T-helper 2 cell treated with Interferon-gamma antibody and Interleukin-4, amounts not matched to agents 100 ng/mL and 5 ng/mL, for 36 hours (primary cell): ENCODE results near the gene GYS2. TPM values are rescaled to one million over a fixed set of nuclear protein-coding genes. Genes with fewer than 3 reads are reported as not detected.
"Not testable (repeated sequence)": the region's sequence is repeated elsewhere in the genome, so short reads cannot be mapped to it uniquely, and the experiment has no call there.

ENCODE experiments used
- intact Hi-C: fragments of 100-400 bp; cut with micrococcal nuclease; formaldehyde crosslinking; loops from one replicate; pipeline ENCODE4 v1.15.1; 2023
- total RNA-seq: library from RNA; stranded (reverse); gene quantifications from 2 replicates; pipeline ENCODE4 v1.2.3, GENCODE V29; 2022

GYS2 gene
- total RNA-seq, 1 donor from 2014 or later = 0.23 TPM

DNA sequence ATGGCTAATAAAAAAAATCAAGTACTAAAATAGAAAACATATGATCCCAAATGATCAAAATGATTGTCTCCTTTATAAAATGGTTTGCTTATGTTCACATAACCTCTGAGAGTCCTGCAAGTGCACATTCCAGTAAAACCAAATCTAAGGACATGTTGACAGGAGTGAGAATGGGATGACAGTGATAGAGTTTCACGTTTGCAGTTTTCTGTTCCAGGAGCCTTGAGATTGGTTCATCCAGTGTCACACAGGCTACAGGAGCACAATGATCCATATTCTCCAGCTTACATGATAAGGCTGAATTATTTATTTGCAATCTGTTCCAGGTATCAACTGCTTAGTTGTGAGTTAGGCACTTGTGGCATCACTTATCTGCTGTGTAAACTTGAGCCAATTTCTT is 1.5 kb upstream of the GYS2 start:
- intact Hi-C loops = no loop called here

DNA sequence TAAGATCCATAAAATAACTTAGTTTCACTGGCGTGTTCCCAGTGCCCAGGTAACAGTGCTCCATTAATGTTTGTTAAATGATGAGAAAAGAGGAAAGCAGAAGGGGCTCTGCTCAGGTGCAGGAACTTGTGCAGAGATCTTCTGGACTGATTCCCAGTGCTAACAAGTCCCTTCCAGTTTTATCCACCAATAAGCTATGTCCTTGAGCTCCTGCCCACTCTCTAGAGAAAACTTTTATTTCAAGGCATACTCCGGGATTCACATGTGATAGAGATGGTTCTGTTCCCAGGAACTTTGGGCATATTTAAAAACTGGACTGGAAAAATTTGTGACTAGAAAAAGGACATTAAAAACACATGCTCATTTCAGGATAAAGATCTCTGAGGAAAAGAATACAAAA is 1.9 kb downstream of the GYS2 start:
- intact Hi-C loops = no loop called here

DNA sequence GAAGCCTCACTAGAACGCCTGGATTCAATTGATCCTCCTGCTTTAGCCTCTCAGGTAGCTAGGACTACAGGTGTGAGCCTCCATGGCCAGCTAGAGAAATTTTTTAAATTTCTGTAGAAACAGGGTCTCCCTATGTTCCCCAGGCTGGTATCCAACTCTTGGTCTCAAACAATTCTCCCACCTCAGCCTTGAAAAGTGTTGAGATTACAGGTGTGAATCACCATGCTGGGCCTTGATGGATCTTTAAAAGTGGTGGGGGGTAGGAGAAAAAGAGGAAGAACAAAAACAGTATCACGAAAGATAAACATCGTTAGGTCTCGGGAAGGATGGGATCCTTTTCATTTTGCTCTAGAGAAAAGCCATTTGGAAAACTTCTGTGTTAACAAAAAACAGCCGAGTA is 4.5 kb downstream of the GYS2 start:
- intact Hi-C loops = no loop called here

DNA sequence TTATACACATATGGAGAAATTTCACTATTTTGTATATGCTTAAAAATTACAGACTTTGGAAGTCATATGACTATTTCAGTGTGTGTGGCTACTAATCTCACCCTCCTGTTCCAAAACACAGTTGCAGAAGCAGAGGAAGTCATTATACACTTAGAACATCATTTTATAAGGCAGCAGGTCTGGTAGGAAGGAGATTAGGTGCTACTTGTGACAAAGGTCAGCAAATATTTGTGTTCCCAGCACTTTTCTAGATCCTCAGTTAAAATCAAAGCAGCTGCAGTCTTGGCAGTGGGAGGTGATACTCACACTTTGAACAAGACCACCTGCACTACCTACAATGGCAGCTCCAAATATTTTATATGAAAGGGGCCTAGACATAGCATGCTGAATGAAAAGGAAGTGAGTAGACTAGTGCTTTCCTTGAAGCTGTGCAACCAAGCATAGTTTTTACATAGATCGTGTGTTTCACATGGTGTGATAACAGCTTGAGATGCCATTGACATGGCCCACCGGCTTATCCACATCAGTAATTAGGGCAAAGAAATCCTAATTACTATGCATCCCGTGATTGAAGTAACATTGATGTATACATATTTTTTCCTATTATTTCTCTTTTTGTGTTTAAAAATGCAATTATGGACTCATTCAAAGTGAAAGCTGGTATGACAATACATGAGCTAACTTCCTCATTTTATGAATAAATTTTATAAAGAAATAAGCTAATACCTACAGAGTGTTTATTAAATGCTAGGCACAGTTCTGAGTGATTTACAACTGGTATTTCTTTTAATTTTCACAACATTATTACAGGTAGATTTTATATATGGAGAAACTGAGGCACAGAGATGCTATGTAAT is 5.3 kb downstream of the GYS2 start:
- intact Hi-C loops = no loop called here

DNA sequence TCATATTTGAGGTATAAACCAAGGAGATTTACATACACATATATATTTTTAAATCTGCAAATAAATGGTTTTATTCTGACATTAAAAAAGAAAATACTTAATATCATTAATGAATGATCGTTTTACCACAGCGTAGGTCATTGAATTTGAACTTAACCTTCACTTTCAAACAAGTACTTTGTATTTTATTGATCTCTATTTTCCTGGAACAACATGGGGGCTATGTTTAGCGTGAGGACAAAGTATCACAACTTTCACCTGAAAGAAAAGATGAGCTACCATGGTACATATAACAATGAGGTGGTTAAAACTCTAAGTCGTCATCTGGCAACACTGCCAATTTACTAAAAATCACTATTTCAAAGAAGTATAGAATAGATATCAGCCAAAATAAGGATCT is 6.0 kb downstream of the GYS2 start:
- intact Hi-C loops = no loop called here

DNA sequence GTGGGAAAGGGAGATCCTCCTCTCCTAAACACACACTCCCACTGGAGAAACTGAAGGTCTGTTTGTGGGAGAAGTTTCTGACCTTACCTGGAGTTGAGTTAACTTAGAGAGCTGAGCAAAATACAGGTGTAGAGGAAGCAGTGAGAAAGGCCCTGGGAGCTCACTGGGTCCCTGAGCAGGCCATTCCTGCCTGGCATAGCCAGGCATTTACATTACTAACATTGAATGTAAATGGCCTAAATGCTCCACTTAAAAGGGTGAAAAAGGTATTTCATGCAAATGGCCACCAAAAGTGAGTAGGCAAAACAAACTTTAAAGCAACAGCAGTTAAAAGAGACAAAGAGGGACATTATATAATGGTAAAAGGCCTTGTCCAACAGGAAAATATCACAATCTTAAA is 9.3 kb downstream of the GYS2 start:
- intact Hi-C loops = not testable (repeated sequence)

DNA sequence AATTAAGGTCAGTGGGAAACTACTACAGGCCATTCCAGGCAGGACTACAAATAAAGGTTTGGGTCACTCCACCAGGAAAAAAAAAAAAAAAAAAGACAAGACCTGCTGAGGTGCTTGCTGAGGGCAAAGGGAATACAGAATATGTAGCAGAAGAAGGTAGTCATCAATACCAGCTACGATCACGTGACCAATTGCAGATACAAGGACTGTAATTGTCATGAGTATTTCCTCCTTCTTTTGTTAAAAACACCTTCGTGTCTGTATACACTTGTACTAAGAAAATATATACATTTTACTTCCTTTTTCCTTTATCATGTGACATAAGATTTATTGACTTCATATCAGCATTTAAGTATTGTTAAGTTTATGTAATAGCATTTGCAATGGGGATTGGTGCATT is 19.2 kb downstream of the GYS2 start:
- intact Hi-C loops = no loop called here

DNA sequence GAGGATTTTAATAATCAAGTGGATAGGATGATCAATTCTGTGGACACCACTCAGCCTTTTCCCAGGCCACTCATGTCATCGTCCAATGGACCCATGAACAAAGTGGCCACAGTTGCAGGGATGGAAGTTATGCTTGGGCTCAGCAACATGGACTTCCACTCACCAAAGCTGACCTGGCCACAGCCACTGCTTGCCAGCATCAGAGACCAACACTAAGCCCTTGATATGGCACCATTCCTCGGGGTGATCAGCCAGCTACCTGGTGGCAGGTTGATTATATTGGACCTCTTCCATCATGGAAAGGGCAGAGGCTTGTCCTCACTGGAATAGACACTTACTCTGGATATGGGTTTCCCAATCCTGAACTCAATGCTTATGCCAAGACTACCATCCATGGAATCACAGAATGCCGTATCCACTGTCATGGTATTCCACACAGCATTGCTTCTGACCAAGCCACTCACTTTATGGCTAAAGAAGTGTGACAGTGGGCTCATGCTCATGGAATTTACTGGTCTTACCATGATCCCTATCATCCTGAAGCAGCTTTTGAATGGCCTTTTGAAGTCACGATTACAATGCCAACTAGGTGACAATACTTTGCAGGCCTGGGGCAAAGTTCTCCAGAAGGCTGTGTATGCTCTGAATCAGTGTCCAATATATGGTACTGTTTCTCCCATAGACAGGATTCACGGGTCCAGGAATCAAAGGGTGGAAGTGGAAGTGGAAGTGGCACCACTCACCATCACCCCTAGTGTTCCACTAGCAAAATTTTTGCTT is 20.1 kb downstream of the GYS2 start:
- intact Hi-C loops = not testable (repeated sequence)

DNA sequence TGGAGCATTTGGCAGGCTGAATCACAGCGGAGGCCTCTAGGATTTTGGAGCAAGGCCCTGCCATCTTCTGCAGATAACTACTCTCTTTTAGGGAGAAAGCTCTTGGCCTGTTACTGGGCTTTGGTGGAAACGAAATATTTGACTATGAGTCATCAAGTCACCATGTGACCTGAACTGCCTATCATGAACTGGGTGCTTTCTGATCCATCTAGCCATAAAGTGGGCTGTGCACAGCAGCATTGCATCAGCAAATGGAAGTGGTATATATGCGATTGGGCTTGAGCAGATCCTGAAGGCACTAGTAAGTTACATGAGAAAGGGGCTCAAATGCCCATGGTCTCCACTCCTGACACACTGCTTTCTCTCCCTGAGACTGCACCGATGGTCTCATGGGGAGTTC is 21.1 kb downstream of the GYS2 start:
- intact Hi-C loops = no loop called here

DNA sequence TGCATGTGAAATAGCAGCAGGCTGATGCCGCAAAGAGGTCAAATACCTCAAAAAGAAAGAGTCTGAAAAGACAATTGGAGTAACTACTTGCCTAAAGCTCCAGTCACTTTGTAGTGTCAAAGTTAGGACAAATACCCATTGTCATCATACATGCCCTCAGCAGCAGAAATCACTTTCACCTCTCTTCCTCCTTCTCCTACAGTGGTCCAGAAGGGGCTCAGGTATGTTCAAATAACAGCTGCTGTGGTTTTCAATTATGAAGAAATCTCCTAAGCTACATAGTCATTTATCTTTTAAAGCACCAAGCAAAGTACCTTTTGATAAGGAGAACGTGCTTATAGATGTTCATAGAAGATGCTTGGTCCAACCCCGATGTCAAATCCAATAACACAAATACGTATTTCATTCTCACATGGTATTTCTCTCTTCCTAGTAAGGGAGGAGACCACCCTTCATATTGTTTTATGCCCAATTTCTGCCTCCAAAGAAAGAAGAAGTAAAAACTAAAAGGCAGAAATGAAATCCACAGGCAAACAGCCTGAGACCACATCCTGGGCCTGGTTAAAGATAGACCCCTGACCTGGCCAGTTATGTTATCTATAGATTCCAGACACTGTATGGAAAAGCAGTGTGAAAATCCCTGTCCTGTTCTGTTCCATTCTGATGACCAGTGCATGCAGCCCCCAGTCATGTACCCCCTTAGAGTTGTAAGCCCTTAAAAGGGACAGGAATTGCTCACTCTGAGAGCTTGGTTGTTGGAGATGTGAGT is 23.7 kb downstream of the GYS2 start:
- intact Hi-C loops = no loop called here

DNA sequence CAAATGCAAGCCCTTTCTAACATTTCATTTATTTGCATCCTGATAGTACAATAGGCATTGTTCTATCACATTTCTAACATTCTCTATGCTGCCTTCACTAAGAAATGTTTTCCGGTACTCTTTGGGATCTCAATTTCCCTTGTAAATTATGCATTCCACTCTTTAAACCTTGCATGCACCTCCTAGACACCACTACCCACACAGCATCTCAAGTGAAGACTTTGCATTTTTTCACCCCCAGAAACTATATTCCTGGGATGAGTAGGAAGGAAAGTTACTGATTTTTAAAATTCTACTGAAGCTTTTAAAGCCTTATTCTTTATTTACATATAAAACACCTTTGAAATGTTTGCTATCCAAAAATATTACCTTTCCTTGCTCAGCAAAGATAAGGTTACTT is 27.1 kb downstream of the GYS2 start:
- intact Hi-C loops = no loop called here

DNA sequence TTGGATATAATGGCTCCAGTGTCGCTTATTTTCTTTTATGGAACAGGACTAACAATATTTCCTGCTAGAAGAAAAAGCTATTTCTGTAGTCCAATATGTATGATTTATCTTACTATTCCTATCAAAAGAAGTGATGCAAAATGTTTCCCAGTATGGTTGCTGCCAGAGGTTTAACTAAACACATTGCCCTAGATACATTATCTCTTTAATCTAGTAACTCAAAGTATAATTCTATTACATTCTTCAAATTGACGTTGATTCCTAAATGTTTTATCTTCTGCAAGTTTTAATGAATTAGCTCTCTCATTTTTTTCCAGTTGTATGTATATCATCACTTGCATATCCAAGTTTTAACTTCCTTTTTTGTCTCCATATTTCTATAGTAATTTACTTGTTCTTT is 28.2 kb downstream of the GYS2 start:
- intact Hi-C loops = no loop called here

DNA sequence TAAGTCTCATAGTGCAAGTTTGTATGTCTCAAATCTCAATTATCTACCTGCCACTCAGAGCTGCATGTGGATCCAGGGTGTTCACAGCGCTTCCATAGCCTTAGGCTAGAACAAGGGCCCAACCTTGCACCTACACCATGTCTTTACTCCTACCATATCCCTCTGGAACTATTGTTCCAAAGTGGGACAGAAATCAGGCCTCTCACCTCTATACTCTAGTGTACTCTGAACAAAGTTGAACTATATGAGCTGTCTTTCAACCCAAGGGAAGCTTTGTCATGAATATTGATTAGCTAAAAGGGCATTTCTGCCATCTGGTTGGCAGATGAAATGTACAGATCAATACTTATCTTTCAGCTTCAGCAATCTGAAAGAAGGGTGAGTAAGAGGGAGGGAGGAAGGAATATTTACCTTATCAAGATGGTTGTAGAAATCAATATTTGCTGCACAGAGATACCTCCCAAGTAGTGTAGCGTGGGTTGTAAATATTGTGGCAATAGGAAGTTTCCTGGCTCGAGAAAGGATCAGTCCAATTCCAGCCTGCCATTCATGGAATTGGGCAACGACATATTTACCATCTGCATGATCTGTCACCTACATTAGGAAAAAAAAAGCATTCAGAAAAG is 30.8 kb downstream of the GYS2 start:
- intact Hi-C loops = no loop called here

DNA sequence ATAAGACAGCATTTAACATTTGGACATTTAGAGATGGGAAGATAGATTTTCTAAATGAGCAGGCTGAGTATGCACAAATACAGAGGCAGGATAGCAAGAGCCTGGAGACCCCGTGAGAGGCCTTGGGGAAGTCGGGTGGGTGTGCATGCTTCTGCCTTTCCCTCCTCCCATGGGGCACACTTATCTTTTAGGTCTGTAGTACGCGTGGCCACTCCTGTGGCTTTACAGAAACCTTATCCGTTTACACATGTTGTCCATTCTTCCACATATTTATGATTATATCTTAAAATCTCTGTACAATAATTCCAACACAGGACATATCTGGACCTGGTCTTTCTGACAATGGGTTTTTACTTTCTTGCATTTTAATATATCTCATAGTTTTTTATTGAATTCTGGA is 33.6 kb downstream of the GYS2 start:
- intact Hi-C loops = no loop called here

DNA sequence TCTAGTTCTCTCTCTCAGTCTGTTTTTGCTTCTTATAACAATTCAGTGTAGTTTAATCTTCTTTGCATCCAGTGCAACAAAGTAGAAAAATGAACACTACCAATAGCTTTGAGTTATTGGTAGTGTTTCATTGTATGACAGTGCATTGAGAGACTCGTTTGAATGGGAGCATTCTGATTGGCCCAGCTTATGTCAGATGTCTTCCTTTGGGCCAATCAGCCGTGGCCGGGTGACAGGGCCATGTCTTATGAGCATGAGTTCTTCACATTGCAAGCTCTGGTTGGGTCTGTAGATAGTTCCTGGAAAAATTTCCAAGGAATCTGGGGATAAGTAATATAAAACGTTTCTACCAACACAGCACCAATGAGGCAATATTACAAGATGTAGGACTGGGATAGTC is 36.5 kb downstream of the GYS2 start:
- intact Hi-C loops = no loop called here

DNA sequence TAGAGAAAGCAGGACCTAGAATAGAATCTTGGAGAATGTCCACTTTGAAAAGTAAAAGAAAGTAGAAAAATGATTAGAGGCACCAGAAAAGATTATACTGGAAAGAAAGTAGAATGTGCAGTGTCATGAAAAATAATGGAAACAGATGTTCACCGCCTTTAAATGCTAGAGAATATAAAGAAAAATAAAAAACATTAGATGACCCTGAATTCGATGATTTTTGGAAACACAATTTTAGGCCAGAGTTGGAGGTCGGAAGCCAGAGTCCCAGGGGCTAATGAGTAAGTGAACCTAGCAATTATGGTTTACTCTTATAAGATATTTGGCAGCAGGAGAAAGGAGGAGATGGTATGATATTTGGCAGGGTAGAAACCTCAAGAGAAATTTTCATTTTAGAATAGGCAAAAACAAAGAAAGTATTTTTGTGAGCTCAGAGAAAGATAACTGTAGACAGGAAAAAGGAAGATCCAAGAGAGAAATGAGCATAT is 37.7 kb downstream of the GYS2 start:
- intact Hi-C loops = no loop called here

DNA sequence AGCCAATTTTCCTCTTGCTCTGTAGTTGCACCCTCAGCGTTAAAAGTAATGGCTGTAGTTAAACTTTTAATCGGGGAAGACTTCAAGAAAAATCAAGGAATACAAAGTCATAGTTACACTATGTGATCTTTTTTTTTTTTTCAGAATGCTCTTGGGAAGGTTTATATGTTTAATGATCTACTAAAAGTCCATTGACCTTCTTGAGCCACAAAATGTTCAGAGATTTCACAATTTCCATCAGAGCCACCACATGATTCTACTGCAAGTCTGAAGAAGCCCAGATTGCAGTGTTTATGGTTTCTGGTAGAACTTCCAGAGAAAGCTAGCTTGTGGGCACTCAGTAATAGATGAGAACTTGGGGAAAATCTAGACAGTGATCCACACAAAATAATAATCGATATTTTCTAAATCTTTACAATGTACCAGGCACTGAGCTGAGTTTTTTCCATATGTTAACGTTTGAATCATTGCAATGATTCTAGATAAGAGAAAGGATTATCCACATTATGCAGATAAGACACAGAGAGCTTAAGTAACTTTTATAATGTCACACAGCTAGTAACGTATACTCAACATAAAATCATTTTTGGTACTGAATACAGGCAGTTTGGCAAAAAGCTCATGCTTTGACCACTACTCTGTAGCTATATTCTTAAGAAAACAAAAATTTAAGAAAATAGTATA is 38.3 kb downstream of the GYS2 start:
- intact Hi-C loops = no loop called here

DNA sequence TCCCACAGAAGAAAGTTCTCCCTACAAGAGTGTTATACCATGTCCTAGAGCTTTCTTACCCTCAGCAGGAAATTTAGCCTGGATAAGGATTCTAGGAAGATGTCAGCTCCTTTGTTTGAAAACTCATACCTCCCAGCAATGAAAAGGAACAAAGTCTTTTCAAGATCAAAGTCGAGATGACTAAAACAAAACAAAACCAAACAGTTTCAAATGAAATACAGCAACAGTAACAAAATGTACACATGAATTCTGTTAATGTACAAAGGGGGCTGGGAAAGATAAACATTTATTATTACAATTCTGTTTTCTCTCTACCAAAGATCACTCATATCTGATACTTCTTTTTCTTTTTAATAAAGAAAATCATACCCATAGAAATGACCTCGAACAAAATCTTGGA is 41.8 kb downstream of the GYS2 start:
- intact Hi-C loops = no loop called here

DNA sequence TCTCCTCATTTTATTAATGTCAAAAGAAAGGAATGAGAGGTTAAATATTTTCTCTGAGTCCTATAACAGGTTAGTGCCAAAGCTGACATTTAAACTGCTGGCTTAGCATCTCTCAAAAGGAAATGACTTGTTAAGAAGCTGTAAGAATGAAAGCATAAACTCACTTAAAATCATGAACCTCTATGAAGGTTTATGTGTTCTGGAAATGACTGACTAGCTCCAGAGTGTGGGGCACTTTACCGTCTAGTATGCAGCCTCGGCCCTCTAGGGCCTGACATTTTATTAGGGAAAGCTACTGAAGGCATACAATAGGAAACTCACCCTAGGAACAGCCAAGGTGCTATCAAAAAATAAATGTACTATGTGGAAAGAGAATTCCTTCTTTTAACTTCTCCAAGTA is 43.5 kb downstream of the GYS2 start:
- intact Hi-C loops = no loop called here

DNA sequence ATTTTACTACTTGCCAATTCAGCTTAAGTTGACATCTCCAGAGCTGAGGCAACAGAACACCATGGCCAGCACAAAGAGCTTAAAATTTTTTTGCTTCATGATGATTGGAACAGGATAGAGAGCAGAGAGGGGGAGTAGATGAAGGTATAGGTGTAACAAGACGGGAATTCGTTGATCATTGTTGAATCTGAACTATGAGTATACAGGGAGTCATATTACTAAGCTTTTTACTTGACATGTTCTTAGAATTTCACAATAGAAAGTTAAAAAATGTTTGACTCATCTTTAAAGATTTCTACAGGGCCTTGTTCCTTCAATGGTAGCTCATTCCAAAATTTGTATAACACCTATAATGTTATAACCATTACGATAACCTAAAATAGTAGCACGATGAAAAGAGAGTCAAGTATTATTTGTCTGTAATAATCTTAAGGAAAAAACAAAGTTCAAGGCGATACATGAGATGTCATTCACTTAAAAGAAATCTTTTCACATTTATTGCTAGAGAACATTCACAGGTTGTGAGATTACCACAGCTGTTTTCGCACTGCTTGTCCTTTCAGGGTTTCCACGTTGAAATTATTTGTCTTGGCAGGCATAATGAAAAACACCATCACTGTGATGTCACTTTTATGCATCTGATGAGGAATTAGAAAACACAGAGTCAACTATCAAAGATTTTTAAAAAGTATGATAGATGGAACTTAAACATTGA is 44.6 kb downstream of the GYS2 start:
- intact Hi-C loops = no loop called here
